ENCODE measurements around the gene MSL3B.
A peak's percentile ranks its signal among the peaks of the same experiment; 100 is the strongest.

MSL3B gene

GRCh38 chr2:233830111-233830802 lies 37.9 kb downstream of the MSL3B start:
- Mint-ChIP-seq H3K27ac (no peak overlapping the region), H3K27me3 (peaks cover 1% of the 10 kb centered on the region), H3K4me1 (ENCODE audit: low read depth) (no peaks in the 10 kb centered on the region), H3K4me3 (no peak overlapping the region), H3K36me3 (peaks cover 12% of the 10 kb centered on the region), H3K9me3 (peaks cover 3% of the 10 kb centered on the region)
- POLR2A ChIA-PET = no interaction called here
- CTCF ChIA-PET = no interaction called here
- intact Hi-C loops (cut with micrococcal nuclease) = no loop called here
- peak; percentile 6 for DNase-seq

DNA sequence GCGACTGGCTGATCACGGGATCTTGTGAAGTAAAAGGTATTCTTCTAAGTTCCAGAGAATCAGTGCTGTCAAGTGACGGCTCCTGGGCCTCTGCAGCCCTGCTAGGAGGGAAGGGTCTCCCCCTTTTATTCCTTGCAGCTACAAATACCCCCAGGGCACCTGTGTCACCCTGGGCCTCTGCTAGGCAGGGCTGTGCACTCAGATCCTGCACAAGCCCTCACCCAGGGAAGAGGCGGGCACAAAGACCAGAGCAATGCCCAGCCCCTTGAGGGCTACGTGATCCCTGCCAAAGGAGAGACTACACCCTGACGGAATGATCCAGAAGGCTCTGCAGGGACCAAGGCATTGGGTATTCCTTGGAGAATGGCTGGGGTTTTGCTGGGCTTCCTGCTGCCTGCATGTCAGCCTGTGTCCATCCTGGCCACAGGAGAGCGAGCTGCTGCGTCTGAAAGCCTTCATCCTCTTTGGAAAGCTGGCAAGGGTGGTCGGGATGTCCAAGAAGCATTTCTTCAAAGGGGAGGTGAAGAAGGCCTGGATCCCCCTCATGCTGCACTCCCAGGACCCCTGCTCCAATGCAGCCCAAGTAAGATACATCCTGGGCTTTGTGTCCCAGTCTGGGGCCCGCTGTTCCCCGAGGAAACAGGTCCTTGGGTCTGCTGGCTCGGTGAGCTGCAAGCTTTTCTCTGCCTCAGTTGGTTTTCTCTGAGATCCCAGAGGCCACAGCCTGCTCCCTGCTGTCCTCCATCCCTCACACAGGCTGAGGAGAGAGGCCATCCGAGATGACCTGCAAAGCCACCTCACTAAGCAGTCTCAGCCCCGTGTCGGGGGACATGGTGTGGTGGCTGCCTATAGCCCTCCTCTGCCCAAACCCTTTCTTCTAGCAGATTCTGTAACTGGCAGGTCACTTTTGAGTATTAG lies 38.7 kb downstream of the MSL3B start:
- peaks cover 1% of the 10 kb centered on the region for H3K27me3 Mint-ChIP-seq
- ChIA-PET POLR2A (no interaction called here), CTCF (no interaction called here)
- H3K36me3 Mint-ChIP-seq = peaks cover 7% of the 10 kb centered on the region
- H3K4me1 Mint-ChIP-seq (ENCODE audit: low read depth) = no peaks in the 10 kb centered on the region
- no peak overlapping the region for H3K27ac Mint-ChIP-seq
- intact Hi-C loops (cut with micrococcal nuclease) = no loop called here
- peak; percentile 7 for DNase-seq
- peaks cover 3% of the 10 kb centered on the region for H3K9me3 Mint-ChIP-seq
- H3K4me3 Mint-ChIP-seq = no peak overlapping the region

GRCh38 chr2:233828546-233829192 lies 39.5 kb downstream of the MSL3B start:
- Mint-ChIP-seq H3K27ac (no peak overlapping the region), H3K27me3 (peaks cover 1% of the 10 kb centered on the region), H3K9me3 (peaks cover 3% of the 10 kb centered on the region), H3K4me1 (ENCODE audit: low read depth) (no peaks in the 10 kb centered on the region), H3K36me3 (no peaks in the 10 kb centered on the region), H3K4me3 (no peak overlapping the region)
- CTCF ChIA-PET = no interaction called here
- DNase-seq = peak; percentile 3
- intact Hi-C loops (cut with micrococcal nuclease) = no loop called here
- POLR2A ChIA-PET = no interaction called here

DNA sequence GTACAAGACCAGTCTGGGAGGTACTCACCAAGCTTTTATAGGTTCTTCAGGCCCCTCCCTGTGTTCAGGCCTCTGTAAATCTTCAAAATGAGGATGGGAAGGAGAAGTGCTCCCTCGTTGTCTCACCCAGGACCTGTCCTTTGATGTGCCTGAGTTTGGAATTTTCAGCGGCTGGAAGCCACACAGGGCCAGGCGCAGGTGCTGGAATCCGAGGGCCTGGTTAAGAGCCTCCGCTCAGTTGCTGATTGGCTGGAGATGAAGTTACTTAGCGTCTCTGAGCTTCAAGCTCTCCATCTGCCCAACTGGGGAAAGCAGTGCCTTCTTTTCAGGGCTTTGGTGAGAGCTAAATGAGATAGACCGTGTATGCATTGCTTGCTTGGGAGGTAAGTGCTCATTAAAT lies 43.8 kb downstream of the MSL3B start:
- Mint-ChIP-seq H3K36me3 (no peaks in the 10 kb centered on the region), H3K4me1 (ENCODE audit: low read depth) (no peaks in the 10 kb centered on the region), H3K27ac (no peak overlapping the region), H3K27me3 (peaks cover 3% of the 10 kb centered on the region), H3K9me3 (peaks cover 3% of the 10 kb centered on the region), H3K4me3 (no peak overlapping the region)
- ChIA-PET CTCF (no interaction called here), POLR2A (no interaction called here)
- intact Hi-C loops (cut with micrococcal nuclease) = no loop called here
- peak; percentile 5 for DNase-seq

- H3K4me1 Mint-ChIP-seq (ENCODE audit: low read depth) = no peaks in the 10 kb centered on the region
- H3K27me3 Mint-ChIP-seq = peaks cover 3% of the 10 kb centered on the region
- peak; percentile 5 for DNase-seq
- H3K27ac Mint-ChIP-seq = no peak overlapping the region
- POLR2A ChIA-PET = no interaction called here
- intact Hi-C loops (cut with micrococcal nuclease) = no loop called here
- CTCF ChIA-PET = no interaction called here
- H3K36me3 Mint-ChIP-seq = no peaks in the 10 kb centered on the region
- no peak overlapping the region for H3K4me3 Mint-ChIP-seq
- peaks cover 3% of the 10 kb centered on the region for H3K9me3 Mint-ChIP-seq
Measured at GRCh38 chr2:233823731-233824121, 44.5 kb downstream of the MSL3B start.

GRCh38 chr2:233822781-233823730 lies 45.1 kb downstream of the MSL3B start:
- peak; percentile 5 for DNase-seq
- intact Hi-C loops (cut with micrococcal nuclease) = no loop called here
- Mint-ChIP-seq H3K36me3 (no peaks in the 10 kb centered on the region), H3K4me3 (no peak overlapping the region), H3K27me3 (peaks cover 3% of the 10 kb centered on the region), H3K27ac (no peak overlapping the region), H3K4me1 (ENCODE audit: low read depth) (no peaks in the 10 kb centered on the region), H3K9me3 (peaks cover 3% of the 10 kb centered on the region)
- CTCF ChIA-PET = no interaction called here
- POLR2A ChIA-PET = no interaction called here

DNA sequence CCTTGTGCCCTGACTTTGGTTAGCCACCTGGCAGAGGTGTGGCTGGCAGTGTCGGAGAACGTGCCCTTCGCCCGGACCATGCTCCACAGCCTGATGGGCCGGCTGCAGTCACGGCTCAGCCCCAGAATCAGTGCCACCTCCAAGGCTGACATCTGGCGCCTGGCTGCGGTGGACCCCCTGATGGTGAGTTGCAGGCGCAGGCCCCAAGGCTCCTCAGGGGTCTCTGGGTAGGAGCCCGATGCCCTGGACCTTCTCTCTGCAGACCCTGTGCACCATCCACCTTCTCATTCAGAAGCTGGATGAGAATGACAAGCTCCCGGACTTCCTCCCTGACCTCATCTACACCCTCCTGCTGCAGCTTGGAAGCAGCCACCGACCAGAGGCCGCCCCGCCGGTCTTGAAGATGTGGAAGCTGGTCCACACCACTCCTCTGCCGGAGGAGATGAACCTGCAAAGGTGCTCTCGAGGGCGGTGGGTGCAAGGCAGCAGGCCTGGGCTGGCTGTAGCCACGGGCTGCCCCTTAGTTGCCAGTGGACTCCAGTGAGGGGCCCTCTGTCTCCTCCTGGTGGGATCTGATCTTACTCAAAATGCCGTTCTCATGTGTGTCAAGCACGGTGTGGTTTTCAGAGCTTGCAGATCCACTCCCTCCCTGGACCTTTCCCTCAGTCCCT lies 46.0 kb downstream of the MSL3B start:
- Mint-ChIP-seq H3K4me1 (ENCODE audit: low read depth) (no peaks in the 10 kb centered on the region), H3K36me3 (no peaks in the 10 kb centered on the region), H3K9me3 (peaks cover 3% of the 10 kb centered on the region), H3K4me3 (no peak overlapping the region), H3K27ac (no peak overlapping the region), H3K27me3 (peaks cover 5% of the 10 kb centered on the region)
- CTCF ChIA-PET = no interaction called here
- POLR2A ChIA-PET = no interaction called here
- intact Hi-C loops (cut with micrococcal nuclease) = no loop called here
- DNase-seq = peak; percentile 4

DNA sequence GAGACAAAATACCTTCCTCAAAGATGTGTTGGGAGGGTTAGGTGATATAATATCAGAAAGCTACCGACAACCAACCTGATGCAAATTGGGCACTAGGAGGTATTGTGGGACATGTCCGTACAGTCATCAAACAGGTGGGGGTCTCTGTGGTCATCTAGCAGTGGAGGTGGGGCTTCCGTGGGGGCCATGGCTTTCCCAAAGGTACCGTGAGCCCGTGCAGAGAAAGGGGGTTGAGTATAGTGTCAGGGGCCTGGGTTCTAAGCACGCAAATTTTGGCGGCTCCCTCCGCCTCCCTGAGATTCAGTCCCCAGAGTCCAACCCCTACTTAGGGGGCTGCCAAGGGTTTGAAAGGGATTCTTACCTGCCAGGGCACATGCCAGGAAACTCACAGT lies 46.5 kb downstream of the MSL3B start:
- no peak overlapping the region for H3K4me3 Mint-ChIP-seq
- no peaks in the 10 kb centered on the region for H3K4me1 Mint-ChIP-seq (ENCODE audit: low read depth)
- no peak for DNase-seq
- no peaks in the 10 kb centered on the region for H3K36me3 Mint-ChIP-seq
- peaks cover 3% of the 10 kb centered on the region for H3K9me3 Mint-ChIP-seq
- H3K27me3 Mint-ChIP-seq = peaks cover 5% of the 10 kb centered on the region
- H3K27ac Mint-ChIP-seq = no peak overlapping the region
- intact Hi-C loops (cut with micrococcal nuclease) = no loop called here
- CTCF ChIA-PET = no interaction called here
- POLR2A ChIA-PET = no interaction called here

DNA sequence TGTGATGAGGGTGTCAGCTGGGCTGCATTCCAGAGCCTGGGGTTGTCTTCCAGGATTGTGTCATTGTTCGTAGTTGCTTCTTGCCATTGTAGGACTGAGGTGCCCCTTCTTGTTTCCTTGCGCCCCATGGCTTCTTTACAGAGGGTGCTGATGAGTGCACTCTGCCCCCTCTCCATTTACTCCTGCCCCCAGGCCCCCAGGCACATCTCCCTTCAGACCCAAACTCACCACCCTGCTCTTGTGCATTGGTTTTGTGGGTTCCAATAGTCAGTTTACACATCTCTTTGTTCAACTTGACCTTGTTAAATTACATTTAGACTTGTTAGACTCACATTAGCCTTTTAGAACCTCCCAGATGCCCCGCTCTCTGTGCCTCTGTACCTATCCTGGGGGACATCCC lies 47.0 kb downstream of the MSL3B start:
- no peak for DNase-seq
- intact Hi-C loops (cut with micrococcal nuclease) = no loop called here
- Mint-ChIP-seq H3K9me3 (peaks cover 2% of the 10 kb centered on the region), H3K4me1 (ENCODE audit: low read depth) (no peaks in the 10 kb centered on the region), H3K27ac (no peak overlapping the region), H3K27me3 (peaks cover 5% of the 10 kb centered on the region), H3K36me3 (no peaks in the 10 kb centered on the region), H3K4me3 (no peak overlapping the region)
- ChIA-PET POLR2A (no interaction called here), CTCF (no interaction called here)

- H3K4me3 Mint-ChIP-seq = no peak overlapping the region
- no peaks in the 10 kb centered on the region for H3K4me1 Mint-ChIP-seq (ENCODE audit: low read depth)
- no peak overlapping the region for H3K27ac Mint-ChIP-seq
- peaks cover 5% of the 10 kb centered on the region for H3K27me3 Mint-ChIP-seq
- no peaks in the 10 kb centered on the region for H3K9me3 Mint-ChIP-seq
- ChIA-PET POLR2A (no interaction called here), CTCF (no interaction called here)
- no peaks in the 10 kb centered on the region for H3K36me3 Mint-ChIP-seq
- intact Hi-C loops (cut with micrococcal nuclease) = no loop called here
- peak; percentile 0 for DNase-seq
Measured at GRCh38 chr2:233820774-233821105, 47.4 kb downstream of the MSL3B start.

GRCh38 chr2:233819884-233820773 lies 48.1 kb downstream of the MSL3B start:
- peaks cover 3% of the 10 kb centered on the region for H3K27me3 Mint-ChIP-seq
- CTCF ChIA-PET = no interaction called here
- no peak overlapping the region for H3K27ac Mint-ChIP-seq
- peak; percentile 6 for DNase-seq
- intact Hi-C loops (cut with micrococcal nuclease) = no loop called here
- POLR2A ChIA-PET = no interaction called here
- no peaks in the 10 kb centered on the region for H3K9me3 Mint-ChIP-seq
- H3K36me3 Mint-ChIP-seq = no peaks in the 10 kb centered on the region
- H3K4me3 Mint-ChIP-seq = no peak overlapping the region
- H3K4me1 Mint-ChIP-seq (ENCODE audit: low read depth) = no peaks in the 10 kb centered on the region
